Mammary epithelial cell (primary cell): ENCODE results near the gene TUT4.

Experiments
- EZH2 ChIP-seq: IDR thresholded peaks from 2 replicates; pipeline ENCODE4 v1.6.1; 2012; ENCODE audit warnings: low read length, inconsistent platforms, borderline replicate concordance
- TF ChIP-seq, protein P1 (sequence below), 2 donors: IDR thresholded peaks in 1 of 2; conservative IDR thresholded peaks in 1 of 2; 2 replicates each; pipeline ENCODE4 v1.5.1; 2011 to 2012; ENCODE audit warnings: inconsistent platforms in 2 of 2, low read length in 2 of 2, mild to moderate bottlenecking in 2 of 2, control low read depth in 1 of 2, low read depth in 1 of 2; ENCODE audit not compliant: insufficient read depth in 1 of 2; ENCODE audit errors: extremely low read depth in 1 of 2

DNA sequence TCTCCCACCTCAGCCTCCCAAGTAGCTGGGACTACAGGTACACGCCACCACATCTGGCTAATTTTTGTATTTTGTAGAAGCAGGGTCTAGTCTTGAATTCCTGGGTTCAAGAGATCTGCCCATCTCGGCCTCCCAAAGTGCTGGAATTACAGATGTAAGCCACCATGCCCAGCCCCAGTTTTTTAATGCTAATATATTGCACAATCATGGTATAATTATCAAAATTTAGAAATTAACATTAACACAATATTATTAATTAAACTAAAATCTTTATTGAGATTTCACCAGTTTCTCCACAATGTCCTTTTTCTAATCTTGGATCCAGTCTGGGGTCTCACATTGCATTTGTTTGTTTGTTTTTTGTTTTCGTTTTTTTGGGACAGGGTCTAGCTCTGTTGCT is 27.4 kb upstream of the TUT4 start:
- TF ChIP-seq, protein P1, sequence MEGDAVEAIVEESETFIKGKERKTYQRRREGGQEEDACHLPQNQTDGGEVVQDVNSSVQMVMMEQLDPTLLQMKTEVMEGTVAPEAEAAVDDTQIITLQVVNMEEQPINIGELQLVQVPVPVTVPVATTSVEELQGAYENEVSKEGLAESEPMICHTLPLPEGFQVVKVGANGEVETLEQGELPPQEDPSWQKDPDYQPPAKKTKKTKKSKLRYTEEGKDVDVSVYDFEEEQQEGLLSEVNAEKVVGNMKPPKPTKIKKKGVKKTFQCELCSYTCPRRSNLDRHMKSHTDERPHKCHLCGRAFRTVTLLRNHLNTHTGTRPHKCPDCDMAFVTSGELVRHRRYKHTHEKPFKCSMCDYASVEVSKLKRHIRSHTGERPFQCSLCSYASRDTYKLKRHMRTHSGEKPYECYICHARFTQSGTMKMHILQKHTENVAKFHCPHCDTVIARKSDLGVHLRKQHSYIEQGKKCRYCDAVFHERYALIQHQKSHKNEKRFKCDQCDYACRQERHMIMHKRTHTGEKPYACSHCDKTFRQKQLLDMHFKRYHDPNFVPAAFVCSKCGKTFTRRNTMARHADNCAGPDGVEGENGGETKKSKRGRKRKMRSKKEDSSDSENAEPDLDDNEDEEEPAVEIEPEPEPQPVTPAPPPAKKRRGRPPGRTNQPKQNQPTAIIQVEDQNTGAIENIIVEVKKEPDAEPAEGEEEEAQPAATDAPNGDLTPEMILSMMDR (conservative IDR thresholded peaks at IDR 0.05 in 1 of 2, IDR thresholded peaks at IDR 0.05 in 1 of 2; ENCODE audit: extremely low read depth in 1 of 2, insufficient read depth in 1 of 2, low read depth in 1 of 2, low read length in 2 of 2): no peak
- no peak for TF ChIP-seq EZH2
